Astrocyte of the spinal cord (primary cell): ENCODE data around the gene SMG7.
"Not testable (repeated sequence)": the region's sequence is repeated elsewhere in the genome, so short reads cannot be mapped to it uniquely, and the experiment has no call there.

ENCODE experiments used
- DNase-seq: peaks from one replicate; pipeline ENCODE4 v3.0.0; 2011; ENCODE audit warnings: low read depth, low spot score
- H3K4me3 ChIP-seq: 2 replicates; pipeline ENCODE4 v1.5.1; 2011; ENCODE audit warnings: low read depth, mild to moderate bottlenecking, low read length, moderate library complexity
- CTCF ChIP-seq: IDR thresholded peaks from 2 replicates; pipeline ENCODE4 v1.5.1; 2012; ENCODE audit warnings: low read depth, mild to moderate bottlenecking, low read length, inconsistent platforms
- in situ Hi-C: cut with HindIII; loops from 2 replicates; pipeline ENCODE4 v1.10.0; 2017; ENCODE audit warnings: low sequenced_read_pairs

Gene SMG7

GRCh38 chr1:183472488-183473216, at the start of gene SMG7:
Gene SMG7 (plus strand): TSS chr1:183472499. CDS start chr1:183472621, 122 bp downstream.
- DNase-seq, result no peak
- in situ Hi-C loops, result no loop called here
- H3K4me3 ChIP-seq, result peak within 1 kb of the TSS; percentile 93
- TF ChIP-seq CTCF, result no peak

GRCh38 chr1:183423541-183423940, 48.8 kb upstream of the SMG7 start:
- in situ Hi-C loops, result no loop called here
- DNase-seq, result no peak
- H3K4me3 ChIP-seq, result no peak overlapping the region
- TF ChIP-seq CTCF, result no peak

- DNase-seq, result no peak
- no peak overlapping the region for H3K4me3 ChIP-seq
- in situ Hi-C loops, result no loop called here
- TF ChIP-seq CTCF, result no peak
Observed at GRCh38 chr1:183424691-183425090, 47.6 kb upstream of the SMG7 start.

- DNase-seq, H3K4me3 ChIP-seq, in situ Hi-C loops: not testable (repeated sequence)
Observed at GRCh38 chr1:183427591-183427990, 44.7 kb upstream of the SMG7 start.

- H3K4me3 ChIP-seq, result no peak overlapping the region
Observed at GRCh38 chr1:183431840-183432547, 40.3 kb upstream of the SMG7 start.

GRCh38 chr1:183432548-183432875, 39.8 kb upstream of the SMG7 start:
- no peak for DNase-seq
- H3K4me3 ChIP-seq, result no peak overlapping the region
- TF ChIP-seq CTCF, result no peak

More at GRCh38 chr1:183431840-183432547, 40.3 kb upstream of the SMG7 start:
- TF ChIP-seq CTCF, result no peak
- in situ Hi-C loops, result no loop called here
- DNase-seq, result no peak

GRCh38 chr1:183433703-183434102, 38.6 kb upstream of the SMG7 start:
- no peak overlapping the region for H3K4me3 ChIP-seq
- DNase-seq, result no peak
- no peak for TF ChIP-seq CTCF
- in situ Hi-C loops, result no loop called here

More at GRCh38 chr1:183432548-183432875, 39.8 kb upstream of the SMG7 start:
- in situ Hi-C loops, result no loop called here
